SK-MEL-5 (cell line): Measurements from ENCODE around the gene N4BP3. TPM values are rescaled to one million over a fixed set of nuclear protein-coding genes. Genes with fewer than 3 reads are reported as not detected.
A peak's percentile ranks its signal among the peaks of the same experiment; 100 is the strongest.
"Not testable (repeated sequence)": the region's sequence is repeated elsewhere in the genome, so short reads cannot be mapped to it uniquely, and the experiment has no call there.

ENCODE experiments used
- DNase-seq: peaks from one replicate; pipeline ENCODE4 v3.0.0-alpha.2; 2016; ENCODE audit warnings: low read depth, low spot score
- in situ Hi-C: cut with HindIII; loops from 2 replicates; pipeline ENCODE4 v1.10.0; 2016; ENCODE audit warnings: low sequenced_read_pairs, high pct_unique_total_duplicates, low pct_unique_long_range_greater_than_20kb
- polyA plus RNA-seq, 2 experiments: library from polyadenylated mRNA; depleted of rRNA; stranded (reverse); fragments of >200 nt; gene quantifications; 2 replicates each; pipeline ENCODE4 v1.2.3, GENCODE V29; 2015
- total RNA-seq: library from RNA; depleted of rRNA; stranded (reverse); fragments of >200 nt; shearing (Covaris generic); gene quantifications from 2 replicates; pipeline ENCODE4 v1.2.3, GENCODE V29; 2014; rRNA removed

Gene N4BP3, protein sequence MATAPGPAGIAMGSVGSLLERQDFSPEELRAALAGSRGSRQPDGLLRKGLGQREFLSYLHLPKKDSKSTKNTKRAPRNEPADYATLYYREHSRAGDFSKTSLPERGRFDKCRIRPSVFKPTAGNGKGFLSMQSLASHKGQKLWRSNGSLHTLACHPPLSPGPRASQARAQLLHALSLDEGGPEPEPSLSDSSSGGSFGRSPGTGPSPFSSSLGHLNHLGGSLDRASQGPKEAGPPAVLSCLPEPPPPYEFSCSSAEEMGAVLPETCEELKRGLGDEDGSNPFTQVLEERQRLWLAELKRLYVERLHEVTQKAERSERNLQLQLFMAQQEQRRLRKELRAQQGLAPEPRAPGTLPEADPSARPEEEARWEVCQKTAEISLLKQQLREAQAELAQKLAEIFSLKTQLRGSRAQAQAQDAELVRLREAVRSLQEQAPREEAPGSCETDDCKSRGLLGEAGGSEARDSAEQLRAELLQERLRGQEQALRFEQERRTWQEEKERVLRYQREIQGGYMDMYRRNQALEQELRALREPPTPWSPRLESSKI
- 2.8 and 3.6 TPM in 2 replicates for total RNA-seq
- polyA plus RNA-seq (2015; cell fraction: cytosol; rRNA removed) = 4.0 and 4.5 TPM in 2 replicates
- polyA plus RNA-seq (2015; cell fraction: nucleus; rRNA removed) = 1.9 and 5.2 TPM in 2 replicates

DNA sequence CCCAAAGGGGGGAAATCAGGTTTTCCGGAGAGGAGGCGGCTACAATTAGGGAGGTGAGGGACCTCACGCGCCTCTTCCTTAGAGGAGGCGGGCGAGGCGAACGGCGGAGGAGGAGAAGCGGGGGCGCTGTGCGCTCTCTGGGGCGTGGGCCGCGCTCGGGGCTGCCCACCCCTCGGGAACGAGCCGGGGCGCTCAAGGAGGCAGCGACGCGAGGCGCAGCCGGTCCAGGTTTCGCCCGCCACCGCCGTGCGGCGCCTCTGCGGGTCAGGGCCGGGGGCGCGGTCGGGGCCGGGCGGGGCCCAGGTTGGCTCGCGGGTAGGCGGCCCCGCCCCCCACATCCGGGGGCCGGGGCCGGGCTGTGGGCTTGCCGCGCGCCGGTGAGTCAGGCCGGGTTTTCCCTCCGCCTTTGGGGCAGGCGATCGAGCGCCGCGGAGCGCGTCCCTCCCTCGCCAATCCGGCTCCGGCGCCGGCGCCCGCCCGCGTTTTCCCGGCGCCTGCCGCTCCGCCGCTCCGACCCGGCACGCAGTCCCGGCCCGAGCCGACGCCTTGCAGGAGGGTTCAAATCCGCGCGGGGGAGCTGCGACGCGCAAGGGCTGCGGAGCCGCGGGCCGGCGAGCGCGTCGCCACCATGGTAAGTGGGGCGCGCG, at the start of gene N4BP3:
TSS of gene N4BP3 (plus strand) at position 392 of the 647 bp plus-strand sequence. CDS start 6,052 bp downstream, outside the sequence.
- in situ Hi-C loops = no loop called here
- DNase-seq = peak; percentile 69

DNA sequence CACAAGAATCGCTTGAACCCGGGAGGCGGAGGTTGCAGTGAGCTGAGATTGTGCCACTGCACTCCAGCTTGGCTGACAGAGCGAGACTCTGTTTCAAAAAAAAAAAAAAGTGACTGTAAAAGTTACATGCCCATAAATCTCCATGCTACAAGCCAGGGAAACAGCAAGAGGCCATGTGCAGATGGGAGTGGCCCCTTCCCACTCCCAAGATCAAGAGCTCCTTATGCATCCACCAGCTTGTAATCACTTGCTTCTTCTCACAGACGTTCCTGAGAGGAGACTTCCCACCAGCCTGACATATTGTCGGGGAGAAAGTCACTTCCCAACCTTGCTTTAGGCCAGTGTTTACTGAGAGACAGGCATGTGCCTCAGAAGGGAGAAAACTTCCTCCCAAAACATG, 45.6 kb upstream of the N4BP3 start:
- DNase-seq = no peak
- in situ Hi-C loops = no loop called here

DNA sequence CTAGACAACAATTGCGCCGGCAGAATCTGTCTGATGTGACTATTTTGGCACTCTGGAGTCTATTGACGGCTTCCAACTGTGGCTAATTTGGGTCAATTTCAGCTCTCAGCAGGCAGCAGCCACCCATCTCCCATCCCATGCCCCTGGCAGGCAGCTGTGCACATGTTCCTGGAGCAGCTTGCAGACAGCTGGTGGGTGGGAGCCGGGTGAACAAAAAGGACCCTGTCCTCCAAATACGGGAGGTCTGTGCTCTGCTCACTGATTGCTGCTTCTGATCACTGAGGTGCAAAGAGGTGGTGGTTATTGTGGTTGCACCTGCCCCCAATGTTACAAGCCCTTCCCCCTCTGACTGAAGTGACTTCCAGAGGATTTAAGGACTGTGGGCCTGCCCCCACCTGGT, 45.0 kb upstream of the N4BP3 start:
- DNase-seq = no peak
- in situ Hi-C loops = no loop called here

DNA sequence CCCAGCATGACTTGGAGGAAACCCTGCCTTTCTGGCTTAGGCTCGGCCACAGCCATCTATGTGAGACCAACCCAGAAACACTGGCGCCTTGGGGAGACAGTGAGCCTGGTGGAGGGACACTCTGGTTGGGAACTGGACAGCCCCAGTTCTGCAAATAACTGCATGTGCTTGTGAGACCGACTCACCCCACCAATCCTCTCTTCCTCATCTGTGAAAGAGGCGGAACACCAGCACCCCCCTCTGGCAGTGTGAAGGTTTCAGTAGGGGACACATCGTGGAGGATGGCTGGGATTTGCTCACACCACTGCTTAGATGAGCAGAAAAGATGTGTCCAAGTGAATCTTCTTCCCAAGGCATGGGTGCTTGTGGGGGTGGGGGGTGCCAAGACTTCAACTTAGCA, 43.4 kb upstream of the N4BP3 start:
- peak; percentile 65 for DNase-seq
- in situ Hi-C loops = no loop called here

DNA sequence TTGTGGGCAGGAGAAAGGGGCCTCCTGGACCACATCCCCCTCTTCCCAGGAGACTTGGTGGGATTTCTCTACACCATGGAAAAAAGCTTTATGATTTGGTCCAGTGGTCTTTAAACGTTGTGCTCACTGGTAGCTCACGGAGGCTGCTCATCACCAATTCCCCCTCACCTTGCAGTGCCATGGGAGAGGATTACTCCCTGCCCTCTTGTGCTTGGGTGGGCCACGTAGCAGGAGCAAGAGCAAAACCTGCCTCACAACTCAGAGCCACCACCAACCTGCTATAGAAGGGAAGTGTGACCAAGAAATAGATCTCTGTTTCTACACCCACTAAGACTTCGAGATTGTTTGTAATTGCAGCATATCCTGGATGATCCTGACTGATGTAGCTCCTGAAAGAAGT, 42.2 kb upstream of the N4BP3 start:
- no peak for DNase-seq
- in situ Hi-C loops = no loop called here

DNA sequence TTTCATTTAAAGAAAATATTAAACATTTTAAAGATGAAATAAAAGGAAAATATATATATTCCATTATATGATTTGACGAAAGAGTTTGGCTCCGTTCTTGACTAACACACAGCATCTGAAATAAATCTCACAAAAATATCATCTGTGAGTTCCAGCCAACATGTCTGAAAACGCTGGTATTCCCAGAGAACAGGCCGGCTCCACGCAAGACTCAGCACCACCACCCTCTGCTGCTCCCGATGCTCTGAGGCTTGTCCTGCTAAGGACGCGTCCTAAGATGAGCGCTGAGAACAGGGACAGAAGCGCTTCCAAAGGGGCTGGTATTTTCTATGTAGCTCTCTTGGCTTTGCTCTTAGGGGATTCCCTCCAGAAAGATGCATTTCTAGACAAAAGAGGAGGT, 40.6 kb upstream of the N4BP3 start:
- no peak for DNase-seq
- in situ Hi-C loops = no loop called here

DNA sequence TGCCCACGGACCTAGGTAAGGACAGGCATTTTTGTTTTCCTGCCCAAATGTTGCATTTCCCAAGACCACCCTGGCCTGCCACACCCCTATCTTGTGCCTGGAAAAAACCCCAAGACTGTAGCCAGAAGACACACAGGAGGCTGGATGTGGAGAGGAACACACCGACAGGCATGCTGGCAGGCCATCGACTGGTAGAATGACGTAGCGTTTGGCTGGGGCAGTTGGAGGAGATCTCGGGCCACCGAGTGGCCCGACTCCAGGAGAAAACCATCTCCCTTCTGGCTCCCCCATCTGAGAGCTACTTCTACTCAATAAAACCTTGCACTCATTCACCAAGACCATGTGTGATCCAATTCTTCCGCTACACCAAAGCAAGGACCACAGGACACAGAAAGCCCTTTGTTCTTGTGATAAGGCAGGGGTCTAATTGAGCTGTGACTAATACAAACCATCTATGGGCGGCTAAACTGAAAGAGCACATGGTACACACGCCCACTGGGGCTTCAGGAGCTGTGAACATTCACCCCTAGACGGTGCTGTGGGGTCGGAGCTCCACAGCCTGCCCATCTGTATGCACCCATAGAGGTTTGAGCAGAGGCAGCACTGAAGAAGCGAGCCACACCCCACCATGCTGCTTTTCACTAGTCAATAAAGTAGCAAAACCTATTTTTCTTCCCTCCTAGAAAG, 38.9 kb upstream of the N4BP3 start:
- peak; percentile 84 for DNase-seq
- in situ Hi-C loops = no loop called here

DNA sequence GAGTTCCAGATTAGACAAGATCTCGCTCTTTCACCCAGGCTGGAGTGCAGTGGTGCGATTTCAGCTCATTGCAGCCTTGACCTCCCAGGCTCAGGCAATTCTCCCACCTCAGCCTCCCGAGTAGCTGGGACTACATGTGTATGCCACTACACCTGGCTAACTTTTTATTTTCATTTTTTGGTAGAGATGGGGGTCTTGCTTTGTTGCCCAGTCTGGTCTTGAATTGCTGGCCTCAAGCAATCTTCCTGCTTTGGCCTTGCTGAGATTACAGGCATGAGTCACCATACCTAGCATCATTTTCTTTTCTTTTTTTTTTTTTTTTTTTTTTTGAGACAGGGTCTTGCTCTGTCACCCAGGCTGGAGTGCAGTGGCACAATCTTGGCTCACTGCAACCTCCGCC, 36.4 kb upstream of the N4BP3 start:
- DNase-seq, in situ Hi-C loops: not testable (repeated sequence)

DNA sequence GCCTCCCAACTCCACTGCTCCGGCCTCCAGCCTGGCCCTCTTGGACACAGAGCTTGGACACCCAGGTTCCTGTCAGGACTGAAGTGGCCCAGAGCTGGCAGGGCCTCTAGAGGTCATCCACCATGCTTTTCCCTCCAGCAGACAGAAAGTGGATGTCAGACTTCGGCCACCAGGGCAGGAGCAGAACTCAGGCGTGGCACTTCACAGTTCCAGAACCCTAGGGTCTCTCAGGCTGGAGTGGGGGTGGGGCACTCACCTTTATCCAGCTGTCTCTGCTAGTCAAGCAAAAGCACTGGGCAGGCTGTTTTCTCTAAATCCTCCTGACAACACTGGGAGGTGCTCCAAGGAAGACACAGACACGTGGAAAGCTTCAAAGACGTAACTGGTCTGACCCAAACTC, 35.6 kb upstream of the N4BP3 start:
- in situ Hi-C loops = no loop called here
- DNase-seq = no peak

DNA sequence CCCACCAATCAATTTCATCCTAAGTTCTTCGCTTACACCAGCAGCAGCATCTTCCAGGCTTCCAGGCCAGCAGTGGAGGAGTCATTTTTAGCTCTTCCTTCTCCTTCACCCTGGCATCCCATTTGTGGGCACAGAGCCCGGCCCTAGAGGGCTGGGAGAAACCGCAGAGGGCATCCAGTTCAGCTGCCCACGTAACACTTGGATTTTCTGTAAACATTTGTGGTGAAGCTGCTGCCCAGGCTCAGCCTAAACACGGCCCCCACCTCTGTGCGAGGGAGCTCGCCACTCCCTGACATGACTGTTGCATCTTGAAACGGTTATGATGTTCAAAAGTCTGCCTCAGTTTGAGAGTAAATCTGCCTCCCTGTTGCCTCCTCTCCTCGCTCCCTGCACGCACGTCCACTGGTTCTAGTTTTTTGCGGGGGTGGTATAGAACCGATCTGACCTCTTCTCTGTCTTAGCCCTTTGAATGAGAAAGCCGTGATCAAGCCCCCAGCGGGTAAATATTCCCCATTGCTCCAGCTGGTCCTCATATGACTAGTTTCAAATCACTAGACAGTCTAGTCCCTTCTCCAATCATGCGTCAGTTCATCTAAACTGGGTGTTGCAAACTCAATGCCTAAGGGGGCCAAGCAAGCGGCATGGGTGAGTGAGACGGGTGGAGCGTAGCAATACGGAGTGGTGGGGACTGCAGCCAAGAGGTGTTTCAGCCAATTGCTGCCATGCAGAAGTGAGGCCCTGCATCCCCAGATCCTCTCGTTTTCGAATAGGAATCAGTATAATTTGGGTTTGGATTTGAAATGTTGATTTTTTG, 34.9 kb upstream of the N4BP3 start:
- in situ Hi-C loops = no loop called here
- DNase-seq = peak; percentile 73

DNA sequence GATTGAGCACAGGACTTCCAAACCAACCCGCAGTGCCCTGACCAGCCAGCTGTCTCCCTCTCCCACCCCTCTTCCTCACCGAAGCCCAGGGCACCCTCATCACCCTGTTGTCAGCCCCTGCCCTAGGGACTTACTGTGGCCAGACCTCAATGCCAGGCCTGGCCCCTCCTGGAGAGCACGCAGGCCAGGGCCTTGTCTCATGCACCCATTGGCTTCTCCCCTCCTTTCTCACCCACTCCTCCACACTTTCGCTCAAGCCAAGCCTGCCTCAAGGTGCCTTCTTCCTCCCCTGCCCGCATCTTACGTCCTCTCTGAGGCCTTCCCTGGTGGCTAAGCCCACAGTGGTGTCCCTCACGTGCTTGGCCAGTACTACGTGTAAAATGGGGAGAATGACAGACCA, 33.3 kb upstream of the N4BP3 start:
- no peak for DNase-seq
- in situ Hi-C loops = no loop called here

DNA sequence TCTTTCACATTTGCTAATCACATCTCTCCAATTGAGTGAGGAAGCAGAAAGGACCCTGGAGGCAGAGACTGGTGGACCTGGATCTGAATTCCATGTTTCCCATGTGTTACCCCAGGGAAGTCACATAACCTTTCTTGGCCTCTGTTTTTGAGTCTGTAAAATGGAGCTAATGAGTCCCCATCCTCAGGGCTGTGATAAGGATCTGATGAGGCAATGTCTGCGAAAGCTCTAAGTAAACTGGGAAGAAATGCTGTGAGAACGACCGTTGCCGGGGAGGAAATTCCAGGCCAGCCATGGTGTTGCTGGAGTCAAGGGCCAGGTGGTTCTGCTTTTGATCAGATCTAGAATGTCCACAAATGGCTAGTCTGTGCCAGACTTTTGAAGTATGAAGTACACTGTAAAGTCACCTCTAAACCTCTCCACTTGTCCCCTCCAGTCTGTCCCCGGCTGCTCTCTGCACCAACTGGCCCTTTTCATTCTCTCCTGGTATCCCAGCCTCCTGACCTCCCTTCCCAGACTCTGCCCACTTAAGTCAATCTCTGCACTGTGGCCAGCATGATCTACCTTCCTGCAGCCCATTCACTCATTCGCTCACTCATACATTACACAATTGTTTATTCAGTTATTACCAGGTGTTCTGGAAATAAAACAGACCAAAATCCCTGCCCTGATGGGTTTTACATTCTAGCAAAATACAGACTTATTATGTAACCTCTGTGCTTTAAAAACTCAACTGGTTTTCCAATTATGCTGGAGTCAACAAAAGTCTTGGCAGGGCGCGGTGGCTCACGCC, 32.5 kb upstream of the N4BP3 start:
- DNase-seq = no peak
- in situ Hi-C loops = no loop called here

DNA sequence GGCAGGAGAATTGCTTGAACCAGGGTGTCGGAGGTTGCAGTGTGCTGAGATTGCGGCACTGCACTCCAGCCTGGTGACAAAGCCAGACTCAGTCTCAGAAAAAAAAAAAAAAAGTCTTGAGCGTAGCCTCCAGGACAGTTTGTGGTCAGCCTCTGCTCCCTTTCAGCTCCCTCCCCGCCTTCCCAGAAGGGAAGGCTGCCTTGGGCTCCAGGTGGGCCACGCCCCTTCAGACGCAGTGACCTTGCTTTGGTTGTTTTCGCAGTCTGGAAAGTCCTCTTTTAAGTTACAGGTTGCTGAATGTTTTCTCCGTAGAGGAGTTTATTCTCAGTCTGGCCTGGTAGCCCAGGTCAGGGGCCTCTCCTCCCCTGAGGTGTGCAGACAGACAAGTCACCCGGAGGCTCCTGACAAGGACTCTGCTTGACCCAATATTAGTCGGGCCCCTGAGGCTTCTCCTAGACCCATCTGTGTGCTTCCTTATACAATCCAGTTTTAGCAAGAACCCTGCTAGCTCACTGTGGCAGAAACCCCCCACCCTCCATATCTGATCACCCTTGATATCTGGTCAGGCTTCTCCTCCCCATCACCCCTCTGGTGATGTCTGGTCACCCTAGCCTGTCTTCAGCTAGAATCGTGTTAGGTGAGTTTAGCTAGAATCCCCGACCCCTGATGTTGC, 31.6 kb upstream of the N4BP3 start:
- DNase-seq = no peak
- in situ Hi-C loops = no loop called here

DNA sequence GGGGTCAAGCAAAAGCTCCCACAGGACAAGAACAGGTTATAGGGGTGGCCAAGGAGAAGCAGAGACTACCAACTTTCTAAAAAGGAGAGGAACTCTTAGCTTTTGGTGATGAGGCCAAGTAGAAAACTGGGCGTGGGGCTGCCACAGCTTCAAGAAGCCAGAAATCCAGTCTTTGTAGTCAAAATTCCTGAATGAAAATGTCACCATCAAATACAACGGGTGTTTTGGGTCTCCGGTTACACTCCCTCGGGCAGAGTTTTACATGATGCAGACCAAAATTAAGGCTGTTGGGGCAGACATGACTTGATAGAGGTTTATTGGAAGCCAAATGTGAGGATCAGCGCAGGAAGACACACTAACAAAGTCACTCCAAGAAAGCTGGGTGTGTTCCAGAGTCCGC, 29.4 kb upstream of the N4BP3 start:
- DNase-seq = no peak
- in situ Hi-C loops = no loop called here

DNA sequence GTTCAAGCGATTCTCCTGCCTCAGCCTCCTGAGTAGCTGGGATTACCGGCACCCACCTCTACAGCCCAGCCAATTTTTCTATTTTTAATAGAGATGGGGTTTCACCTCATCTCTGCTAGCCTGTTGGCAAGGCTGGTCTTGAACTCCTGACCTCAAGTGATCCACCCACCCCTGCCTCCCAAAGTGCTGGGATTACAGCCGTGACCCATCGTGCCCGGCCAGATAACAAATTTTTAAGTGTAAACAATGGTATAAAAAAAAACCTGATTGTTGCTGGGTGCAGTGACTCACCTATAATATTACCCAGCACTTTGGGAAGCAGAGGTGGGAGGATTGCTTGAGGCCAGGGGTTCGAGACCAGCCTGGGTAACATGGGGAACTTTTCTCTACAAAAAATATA, 28.0 kb upstream of the N4BP3 start:
- DNase-seq = no peak
- in situ Hi-C loops = no loop called here

DNA sequence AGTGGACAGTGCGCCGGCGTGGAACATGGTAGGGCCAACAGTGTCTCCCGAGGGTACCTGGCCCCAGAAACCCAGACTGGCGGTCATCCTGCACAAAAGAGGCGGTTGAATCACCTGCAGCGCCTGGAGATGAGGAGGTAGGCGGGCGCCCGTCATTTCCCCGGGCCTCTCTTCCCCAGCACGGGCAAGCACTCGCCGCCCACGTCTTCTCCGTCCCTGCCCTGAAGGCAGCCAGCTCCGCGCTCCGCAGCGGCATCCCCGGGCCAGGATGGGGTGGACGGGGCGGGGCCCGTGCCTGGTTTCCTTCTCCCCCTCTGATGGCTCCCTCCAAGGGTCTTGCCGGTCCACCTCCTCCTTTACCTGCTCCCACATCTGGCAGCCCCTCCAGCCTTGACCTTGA, 27.1 kb upstream of the N4BP3 start:
- in situ Hi-C loops = no loop called here
- no peak for DNase-seq
